ENCODE measurements around the gene ZKSCAN2.

DNA sequence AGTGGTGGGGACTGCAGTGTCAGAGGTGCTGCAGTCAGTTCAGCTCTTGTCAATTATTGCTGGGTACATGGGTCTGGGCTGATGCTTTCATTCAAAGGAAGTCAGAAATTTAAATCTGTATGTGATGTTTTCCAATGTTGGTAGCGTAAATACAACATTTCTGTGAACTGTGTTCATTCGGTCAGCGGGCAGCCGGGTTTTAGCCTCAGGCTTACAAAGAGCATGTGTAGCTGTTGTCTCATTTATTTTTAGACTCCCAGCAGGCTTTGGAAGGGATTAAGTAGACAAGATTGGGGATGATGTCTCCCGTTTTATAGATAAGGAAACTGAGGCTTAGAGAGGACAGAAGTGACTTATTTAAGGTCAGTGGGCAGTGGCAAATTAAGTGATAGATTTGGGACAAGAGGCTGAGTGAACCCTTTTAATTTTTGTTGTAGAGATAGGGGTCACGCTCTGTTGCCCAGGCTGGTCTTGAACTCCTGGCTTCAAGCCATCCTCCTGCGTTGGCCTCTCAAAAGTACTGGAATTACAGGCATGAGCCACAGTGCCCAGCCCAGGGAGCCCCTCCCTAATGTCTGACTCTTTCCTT lies 32.8 kb downstream of the ZKSCAN2 start:
- TF ChIP-seq KDM1A (IDR thresholded peaks at IDR 0.05; ENCODE audit: borderline replicate concordance, low read length) (no peak), ZNF274 (IDR thresholded peaks at IDR 0.05; ENCODE audit: borderline replicate concordance, extremely low read depth, low read length) (no peak)

All from H1 (cell line).